MV-4-11 (cell line): ENCODE measurements around the gene HACL1.

Source experiments
- DNase-seq: peaks from one replicate; lab custom pipeline; 2025; lab: John Stamatoyannopoulos, UW

HACL1 gene

DNA sequence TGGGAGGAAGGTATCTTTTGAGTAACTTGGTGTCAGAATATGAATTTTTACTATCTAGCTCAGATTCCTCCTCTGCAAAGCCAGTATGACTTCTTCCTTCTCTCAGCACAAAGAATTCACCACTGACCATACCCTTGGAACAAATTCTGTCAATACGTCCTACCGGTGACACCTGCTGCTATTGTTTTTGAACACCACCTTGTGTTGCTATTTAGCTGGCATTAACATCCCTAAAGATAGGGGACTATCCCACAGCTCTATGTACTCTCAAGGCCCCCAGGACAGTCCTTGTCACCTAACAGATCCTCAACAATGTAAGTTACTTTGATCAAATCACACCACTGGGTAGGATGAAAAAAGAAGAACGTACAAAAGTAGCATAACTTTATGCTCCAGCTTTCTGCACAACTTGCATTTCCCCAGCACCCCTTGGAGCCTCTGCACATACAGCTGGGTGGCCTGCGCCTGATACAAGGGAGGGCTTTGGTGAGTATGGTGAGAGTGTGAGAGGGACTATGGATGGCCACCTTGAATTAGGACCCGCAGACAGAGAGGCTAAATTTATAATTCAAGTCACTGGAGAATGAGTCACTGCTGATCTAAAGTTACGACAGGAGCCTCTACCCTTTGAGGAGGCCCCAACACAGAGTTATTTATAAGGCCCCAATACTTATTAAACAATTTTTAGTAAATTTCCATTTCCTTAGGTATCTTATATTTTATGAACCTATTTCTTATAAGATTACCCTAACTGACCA, 77.5 kb downstream of the HACL1 start:
- no peak for DNase-seq

DNA sequence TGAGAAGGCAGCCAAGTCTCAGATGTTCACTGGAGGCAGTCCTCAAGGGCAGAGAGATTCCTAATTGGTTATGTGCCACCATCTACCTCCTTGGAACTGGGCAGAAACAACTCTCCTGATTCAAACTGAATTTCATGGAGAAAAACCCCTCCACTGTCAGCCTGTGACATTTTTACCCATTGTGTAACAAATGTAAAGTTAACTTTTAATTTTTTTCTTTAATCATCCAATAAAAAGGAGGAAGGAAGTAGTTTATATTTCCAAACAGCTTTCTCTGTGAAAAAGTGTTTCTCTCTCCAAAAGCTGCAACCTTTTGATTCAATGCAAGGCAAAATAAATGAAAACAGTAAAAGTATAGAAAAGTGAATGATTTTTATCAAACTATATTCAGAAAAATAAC, 79.4 kb downstream of the HACL1 start:
- DNase-seq, result no peak

DNA sequence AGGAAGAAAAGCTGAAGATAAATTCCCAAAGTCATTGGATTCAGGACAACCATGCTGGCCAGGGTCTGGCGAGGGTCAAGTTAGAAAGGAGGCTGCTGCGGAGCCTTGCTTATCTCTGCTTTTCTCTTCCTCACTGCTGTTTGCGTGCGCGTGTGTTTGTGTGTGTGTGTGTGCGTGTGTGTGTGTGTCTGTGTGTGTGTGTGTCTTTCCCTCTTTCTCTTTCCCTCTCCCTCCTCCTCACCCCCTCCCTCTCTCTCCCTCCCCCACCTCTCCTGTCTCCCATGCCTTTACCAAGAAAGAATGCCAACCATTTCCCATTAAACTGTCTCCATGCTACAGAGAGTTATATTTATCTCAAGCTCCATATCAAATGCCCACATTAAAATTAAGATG, 79.8 kb downstream of the HACL1 start, which contains the start of gene COLQ:
TSS of gene COLQ (minus strand) at position 134 of the 393 bp plus-strand sequence. CDS start at position 53, 81 bp downstream.
- DNase-seq, result no peak

DNA sequence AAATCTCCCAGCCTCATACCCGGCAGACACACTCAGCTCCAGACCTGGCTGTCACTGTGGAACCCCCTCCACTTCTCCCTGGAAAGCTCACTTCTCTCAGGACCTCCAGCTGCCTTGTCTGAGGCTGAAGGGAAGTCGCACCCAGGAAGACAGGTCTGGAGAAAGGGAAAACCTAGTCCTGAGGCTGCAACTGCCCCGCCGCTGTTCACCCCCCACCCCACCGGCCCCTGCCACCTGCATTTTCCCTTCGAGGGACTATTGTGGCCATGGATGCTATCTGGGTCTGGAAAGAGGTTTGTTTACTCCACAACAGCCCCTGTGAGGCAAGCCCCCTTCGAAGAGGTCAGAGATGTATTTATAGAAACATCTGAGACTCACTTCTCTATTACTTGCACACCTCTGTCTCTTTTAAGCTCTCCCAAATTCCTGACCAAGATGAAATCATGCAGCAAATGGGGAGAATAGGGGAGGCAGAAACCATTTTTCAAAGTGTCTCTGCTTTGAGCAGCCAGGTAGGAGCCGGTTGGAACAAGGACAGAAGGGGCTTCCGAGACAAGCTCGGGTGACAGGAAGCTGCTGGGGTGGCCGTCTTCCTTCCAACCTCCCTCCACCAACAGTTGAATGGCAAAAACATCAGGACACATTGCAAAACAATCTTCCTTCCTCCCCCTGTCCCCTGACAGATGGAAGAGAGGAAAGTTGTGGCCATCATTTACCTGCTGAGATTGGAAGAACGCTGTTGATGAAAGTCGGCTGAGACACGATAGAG, 80.4 kb downstream of the HACL1 start:
- peak; percentile 32 for DNase-seq

DNA sequence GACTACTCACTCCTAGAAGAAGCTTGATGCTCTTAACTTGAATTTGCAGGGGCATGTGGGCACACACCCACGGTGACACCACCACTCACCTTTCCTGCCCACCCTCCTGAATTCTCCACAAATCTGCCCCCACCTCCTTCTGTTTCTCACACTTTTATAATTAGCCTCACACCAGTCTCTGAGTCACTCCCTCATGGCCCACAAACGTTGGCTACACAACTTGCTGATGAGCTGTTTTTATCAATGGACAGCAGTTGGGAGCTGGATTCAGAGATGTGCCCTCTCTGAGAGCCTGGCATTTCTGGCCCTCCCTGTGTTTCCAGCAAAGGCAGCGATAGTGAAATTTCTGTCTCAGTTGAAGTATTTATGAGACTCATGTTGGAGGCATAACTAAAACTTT, 81.2 kb downstream of the HACL1 start:
- DNase-seq, result peak; percentile 34

DNA sequence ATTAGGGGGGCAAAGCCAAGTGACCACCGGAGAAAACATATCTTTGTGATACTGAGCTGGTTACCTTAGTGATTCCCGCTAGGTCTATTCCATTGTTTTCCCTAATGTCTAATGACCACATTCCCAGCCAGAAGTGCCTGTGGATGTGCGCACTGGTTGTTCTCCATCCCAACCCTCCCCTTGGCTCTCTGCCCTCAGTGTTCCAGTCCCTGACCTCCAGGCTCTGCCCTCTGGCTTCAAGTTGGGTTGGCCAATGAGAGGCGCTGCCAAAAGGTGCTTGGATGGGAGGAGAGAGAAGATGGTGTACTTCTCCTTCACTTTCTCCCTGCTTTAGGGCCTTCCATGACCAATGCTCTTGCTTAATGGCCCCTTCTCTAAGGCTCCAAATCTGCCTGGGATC, 82.3 kb downstream of the HACL1 start:
- no peak for DNase-seq

DNA sequence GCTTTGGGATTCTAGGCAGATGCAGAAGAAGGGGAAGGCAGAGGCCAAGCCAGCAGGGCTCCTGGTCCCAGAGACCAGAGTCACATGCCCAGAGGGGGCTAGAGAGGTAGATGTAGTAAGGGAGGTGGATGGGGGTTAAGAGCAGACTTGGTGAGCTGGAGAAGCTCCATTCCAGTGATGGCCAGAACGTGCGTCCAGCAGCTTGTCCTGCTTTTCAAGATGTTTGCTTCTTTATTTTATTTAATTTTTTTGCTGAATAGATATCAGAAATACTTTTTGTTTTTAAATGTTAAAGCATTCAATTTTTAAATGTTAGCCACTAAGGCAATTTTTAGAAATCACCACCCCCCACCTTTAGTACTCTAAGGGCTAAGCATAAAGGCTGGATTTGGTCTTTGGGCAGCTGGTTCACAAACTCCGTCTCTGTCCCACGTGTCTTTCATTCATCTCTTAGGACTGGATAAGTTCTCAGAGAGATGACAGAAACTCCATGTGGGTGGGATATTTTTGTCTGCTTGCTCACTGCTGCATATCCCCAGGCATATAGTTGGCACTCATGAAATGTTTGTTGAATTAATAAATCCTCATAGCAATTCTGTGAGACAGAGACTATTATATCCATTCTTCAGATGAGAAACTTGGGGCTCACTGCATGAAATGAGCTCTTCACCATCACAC, 86.6 kb downstream of the HACL1 start:
- DNase-seq, result no peak

DNA sequence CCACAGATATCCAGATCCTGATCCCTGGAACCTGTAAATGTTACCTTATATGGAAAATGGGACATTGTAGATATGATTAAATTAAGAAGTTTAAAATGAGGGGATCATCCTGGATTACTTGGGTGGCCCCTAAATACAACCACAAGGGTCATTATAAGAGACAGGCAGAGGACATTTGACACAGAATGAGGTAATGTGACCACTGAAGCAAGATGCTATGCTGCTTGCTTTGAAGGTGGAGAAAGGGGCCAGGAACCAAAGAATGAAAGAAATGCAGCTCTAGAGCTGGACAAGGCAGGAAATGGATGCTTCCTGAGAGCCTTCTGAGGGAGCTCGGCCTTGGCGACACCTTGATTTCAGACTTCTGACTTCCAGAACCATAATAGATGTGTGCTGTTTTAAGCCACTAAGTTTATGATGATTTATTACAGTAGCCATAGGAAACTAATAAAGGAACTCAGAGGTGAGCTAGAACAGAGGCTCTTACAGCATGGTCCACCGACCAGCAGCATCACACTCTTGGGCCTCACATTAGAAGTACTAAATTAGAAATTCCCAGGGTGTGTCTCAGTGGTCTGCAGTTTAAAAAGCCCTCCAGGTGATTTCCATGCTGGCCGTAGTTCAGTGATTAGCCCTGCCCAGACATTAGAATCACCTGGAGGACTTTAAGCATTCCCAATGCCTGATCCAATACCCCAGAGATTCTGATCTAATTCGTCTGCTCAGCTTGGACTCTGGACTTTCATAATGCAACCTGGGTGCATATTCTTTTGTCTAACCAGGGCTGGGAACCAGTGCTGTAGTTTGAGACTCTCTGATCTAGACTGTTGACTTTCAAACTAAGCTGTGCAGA, 87.3 kb downstream of the HACL1 start:
- no peak for DNase-seq

DNA sequence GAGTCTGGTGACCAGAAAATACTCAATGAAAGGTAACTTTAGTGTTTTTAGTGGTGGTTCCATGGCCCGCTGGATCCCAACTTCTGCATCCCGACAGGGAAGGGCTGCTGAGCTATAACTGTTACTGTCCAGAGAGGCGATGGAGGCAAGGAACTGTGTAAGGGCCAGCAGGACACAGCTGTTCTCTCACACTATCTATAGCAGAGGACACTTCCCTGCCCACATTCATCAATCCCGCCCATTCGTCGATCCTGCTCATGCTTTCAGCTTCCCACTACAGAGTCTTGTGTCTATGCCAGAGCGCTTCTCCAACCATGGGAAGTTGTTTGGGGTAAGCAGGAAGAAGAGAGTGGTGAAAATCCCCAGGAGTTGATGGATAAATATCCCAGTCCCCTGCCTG, 88.3 kb downstream of the HACL1 start:
- no peak for DNase-seq

DNA sequence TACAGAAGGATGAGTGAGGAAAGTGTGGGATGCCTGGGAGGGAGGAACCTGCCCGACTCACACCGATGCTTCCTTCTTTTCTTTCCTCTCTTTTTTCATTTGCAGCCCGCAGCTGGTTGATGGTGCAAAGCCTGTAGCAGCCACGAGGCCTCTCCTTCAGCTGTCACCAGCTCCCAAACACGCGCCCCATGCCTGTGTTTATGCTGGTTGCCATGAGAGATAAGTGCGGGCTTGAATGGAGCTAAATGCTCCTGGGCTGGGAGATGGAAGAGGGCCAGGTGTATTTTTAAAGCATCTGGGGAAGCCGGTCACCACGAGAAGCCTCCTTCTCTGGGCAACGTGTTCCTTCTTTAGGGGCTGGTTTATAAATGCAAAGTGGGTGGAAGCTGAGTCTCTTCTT, 89.2 kb downstream of the HACL1 start:
- DNase-seq, result peak; percentile 14

DNA sequence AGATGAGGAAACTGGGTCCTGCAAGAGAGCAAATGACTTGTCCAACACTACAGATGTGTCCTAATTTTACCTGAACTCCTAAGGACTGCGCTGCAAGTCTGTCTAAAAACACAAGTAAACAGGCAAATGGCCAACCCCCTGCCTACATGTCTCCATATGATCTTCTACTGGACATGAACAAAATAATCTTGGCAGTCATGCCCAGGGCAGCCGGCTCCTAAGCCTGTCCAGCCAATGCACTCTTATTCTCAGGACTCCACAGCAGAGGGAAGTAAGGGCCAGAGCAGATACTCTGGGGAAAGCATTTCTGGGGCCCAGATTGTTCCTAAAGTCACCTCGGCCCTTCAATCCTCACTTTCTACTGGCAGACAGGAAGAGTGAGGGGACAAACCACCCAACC, 90.2 kb downstream of the HACL1 start:
- no peak for DNase-seq
